GM18873 (cell line): ENCODE measurements around the gene TMEM132C.
"Not testable (repeated sequence)": the region's sequence is repeated elsewhere in the genome, so short reads cannot be mapped to it uniquely, and the experiment has no call there.

ENCODE experiments used
- ATAC-seq: cut with Tn5 transposase; IDR thresholded peaks from one replicate; pipeline ENCODE4 v1.9.1; 2021; ENCODE audit warnings: mild to moderate bottlenecking, moderate library complexity, moderate number of reproducible peaks; ENCODE audit not compliant: unreplicated experiment, low FRiP score

Gene TMEM132C

DNA sequence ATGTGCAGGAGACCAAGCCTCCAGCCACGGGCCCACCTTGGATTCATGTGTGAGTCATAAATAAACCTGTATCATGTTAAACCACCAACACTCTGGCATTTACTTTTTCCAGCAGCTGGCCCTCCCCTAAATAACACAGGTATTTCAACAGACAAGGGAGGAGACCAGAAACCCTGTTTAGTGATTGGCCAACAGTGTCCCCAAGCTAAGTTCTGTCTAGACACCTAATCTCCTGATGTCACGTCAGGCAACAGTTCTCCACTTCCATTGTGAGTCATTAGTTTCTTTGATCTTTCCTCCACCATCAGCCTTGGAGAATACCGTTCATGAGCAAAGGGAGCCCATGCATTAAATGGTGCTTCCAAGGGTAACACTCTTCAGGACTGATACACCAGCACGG is 196.9 kb downstream of the TMEM132C start:
- ATAC-seq: no peak

DNA sequence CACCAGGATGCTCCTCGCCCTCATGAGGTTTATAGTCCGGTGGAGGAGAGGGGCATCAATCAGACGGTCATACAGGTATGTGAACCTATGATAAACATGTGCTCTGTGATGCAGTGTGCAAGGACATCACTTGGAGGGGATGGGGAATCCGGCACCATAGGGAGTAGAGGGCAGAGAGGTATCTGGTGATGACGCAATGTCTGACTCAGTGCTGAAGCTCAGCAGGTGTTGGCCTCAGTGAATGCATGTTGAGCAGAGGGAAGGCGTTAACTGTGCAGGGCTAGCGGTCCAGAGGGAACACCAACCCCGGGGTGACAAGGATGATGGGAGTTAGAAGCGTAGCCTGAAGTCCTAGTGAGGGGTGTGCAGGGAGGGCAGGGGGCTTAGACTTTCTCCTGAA is 200.9 kb downstream of the TMEM132C start:
- ATAC-seq: no peak

DNA sequence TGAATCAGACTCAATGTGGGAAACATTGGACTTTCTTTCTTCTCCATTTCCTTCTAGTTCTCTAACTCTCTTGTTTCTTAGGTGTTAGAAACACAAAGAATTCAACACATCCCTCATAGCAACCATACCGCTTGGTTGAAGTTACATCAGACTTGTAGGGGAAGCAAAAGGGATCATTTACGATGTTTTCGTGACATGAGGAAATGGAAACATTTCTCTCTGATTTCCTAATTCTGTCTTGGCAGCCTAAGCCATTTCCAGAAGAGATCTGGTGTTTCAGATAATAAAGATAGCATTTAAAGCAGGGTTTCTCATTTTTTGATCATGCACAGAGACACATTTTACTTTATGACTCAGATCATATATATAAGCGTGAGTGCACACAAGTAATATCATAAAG is 202.0 kb downstream of the TMEM132C start:
- no peak for ATAC-seq

DNA sequence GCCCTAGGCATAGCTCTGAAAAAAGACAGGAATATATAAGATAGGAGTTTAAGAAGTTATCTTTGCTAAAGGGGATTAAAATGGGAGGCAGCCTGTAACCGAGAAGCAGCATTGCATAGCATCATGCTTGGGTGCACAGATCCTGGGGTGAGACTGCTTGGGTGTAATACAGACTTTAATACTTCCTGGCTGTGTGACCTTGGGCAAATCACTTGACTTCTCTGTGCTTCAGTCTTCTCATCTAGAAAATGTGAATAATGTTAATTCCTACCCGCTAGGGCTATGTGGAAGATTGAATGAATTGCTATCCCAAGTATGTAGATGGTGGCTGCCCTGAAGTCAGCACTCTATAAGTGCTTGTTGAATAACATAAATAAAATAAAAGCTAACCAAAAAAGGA is 204.5 kb downstream of the TMEM132C start:
- ATAC-seq: no peak

DNA sequence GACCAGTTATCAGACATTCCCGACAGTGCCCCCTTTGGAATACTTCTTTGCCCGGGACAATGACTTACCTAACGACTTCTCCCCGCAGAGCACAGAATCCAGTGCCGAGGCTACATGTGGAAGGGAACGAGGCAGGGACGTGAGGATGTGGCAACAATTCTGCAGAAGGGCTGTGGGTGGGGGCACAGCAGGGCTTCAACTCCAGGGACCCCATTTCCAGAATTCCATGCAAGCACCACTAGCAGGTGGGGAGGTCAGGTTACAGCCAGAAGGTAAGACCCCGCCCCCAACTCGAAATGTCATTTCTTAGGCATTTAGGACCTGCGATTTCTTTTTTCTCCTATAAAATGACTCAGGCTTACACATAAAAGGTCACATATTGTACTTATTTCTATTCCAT is 207.9 kb downstream of the TMEM132C start:
- no peak for ATAC-seq

DNA sequence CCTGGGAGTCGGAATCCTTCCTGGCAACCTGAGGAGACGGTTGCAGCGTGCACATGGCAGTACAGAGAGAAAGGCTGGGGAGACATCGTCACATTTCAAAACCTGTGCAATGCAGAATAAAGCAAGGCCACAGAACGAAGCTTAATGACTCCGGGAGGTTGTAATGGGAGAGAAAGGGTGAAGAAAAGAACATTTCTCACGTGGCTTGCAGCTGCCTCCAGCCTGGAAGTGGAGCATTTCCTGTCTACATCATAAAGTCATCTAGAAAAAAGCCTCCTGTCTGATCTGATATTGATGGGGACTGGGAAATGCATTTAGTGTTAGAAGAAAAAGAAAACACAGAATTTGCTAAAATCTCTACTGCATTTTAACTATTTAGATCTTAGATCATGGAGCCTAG is 209.3 kb downstream of the TMEM132C start:
- ATAC-seq: no peak

DNA sequence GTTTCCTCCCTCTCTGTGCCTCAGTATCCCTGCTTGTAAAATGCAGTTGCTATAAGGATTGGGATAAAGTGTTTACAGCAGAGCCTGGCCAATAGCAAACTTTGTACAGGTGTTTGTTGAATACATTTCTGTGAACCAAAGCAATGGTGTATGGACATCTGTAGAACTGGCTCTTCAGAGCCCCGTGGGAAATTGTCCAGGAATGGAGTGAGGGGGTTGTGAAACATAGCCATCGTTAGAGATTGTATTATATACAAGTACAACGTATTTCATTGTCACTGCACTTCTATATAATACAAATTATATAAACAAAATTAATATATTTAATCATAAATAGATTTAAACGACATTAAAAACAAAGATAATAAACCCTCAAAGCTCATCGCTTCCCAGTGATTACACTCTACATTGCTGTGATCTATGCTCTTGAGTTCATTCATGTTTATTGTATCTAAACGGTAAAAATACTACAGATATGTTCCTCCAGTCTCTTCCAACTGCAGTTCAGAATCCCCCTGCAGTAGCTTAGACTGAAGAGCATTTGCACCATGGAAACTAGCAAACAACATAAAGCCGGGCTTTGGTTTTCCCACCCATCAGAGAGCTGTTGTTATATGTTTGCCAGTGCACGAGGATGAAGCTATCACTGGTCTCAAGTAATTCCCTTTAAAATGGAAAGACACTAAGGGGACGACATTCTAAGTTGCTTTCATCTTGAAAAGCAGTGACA is 216.7 kb downstream of the TMEM132C start:
- ATAC-seq: no peak

DNA sequence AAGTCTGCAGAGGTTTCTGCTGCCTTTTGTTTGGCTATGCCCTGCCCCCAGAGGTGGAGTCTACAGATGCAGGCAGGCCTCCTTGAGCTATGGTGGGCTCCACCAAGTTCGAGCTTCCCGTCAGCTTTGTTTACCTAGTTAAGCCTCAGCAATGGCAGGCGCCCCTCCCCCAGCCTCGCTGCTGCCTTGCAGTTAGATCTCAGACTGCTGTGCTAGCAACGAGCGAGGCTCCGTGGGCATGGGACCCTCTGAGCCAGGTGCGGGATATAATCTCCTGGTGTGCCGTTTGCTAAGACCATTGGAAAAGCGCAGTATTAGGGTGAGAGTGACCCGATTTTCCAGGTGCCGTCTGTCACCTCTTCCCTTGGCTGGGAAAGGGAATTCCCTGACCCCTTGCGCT is 230.4 kb downstream of the TMEM132C start:
- not testable (repeated sequence) for ATAC-seq

DNA sequence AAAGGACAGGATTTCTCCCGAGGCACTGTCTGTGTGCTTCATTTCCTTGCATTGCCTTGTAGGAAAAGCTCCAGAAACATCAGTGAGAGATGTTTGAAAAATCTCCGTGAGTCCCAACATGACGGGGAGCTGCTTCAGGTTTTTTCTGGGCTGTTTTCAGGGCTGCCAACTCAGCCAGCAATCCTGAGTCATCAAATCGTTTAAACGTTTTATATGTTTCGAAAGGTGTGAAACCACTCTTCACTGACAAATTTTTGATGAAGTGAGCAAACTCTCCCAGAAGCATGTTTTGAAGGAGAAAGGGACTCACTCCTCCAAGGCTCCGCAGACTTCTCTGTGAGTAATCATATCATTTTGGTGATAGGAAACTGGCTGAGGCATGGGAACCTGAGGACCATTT is 240.5 kb downstream of the TMEM132C start:
- no peak for ATAC-seq

DNA sequence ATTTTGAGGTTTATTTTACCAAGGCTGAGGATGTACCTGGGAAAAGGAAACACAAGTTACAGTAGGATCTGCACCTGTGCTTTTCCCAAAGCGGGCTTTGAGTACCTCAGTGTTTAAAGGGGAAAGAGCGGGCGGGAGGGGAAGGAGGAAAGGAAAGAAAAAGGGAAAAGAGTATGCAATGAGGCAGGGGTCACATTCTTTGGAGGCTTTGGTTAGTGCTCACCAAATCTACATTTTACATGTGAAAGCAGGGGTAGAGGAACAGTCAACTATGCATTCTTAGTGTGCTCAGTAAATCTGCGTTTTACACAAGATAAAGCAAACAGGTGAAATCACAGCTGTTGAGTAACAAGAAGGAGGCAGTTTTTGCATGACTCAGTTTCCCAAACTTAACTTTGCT is 242.2 kb downstream of the TMEM132C start:
- ATAC-seq: no peak

DNA sequence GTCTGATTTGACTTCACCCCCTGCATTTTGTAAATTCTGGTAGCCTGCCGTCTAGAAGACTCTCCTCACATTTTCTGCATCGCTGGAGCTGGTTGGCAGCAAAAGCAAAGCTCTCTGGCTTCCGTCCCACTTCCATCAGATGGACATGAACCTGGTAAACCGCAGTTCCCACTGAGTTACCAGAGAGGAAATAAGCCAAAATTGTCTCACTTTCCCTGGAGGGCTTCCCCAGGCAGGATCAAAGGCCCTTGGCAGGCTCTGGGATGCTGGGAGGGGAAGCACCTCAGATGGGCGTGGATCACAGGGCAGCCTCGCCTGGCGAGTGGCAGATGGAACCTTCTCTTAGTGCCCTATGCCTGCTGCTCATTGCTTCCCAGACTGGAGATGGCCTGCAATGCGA is 243.5 kb downstream of the TMEM132C start:
- ATAC-seq: no peak

DNA sequence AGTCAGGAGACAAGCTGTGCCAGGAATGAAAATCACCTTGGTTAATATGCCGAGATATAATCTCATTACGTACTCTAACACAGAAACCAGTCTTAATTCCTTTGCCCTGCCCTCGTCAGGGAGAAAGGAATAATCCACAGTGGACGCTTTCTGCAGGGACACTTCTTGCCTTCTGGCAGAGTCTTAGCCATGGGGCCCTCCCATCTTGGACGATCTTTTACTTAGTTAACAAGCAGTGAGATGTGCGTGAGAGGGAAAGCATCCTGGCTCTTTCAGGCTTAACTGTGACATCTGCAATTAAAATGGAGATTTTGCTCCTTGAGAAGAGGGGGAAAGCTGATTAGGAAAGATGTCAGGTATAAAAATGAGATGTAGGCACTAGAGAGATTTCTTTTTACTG is 246.4 kb downstream of the TMEM132C start:
- no peak for ATAC-seq

DNA sequence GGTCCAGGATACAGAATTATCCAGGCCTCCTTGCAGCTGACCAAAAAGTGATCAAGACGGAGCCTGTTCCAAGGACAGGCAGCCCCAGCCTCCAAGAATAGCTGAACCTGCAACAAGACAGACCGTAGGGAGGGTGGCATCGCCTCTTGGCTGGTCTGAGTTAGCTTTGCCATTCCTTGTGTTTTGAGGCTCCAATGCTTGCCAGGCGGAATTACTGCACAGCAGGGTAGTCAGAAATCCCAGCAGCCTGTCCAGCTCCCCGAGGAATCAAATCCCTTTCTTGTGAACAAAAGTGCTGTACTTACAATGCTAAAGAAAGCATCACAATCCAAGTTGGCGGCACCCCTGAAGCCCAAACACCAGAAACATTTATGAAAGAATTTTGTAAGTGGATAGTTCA is 246.9 kb downstream of the TMEM132C start:
- no peak for ATAC-seq

DNA sequence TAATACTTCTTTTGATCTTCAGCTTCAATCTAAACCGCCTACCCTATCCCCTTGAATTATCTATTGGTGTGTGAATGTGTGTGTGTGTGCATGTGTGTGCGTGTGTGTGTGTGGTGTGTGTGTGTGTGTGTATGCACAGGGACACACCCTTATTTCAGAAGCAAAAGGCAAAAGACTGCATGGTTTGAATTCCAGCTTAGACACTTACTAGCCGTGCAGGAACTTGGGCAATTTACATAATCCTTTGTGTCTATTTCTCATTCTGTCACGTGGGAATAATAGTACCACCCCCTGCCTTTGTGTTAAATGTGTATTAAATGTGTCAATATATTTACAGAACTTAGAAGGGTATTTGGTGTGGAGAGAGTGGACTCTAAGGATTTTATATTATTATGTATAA is 251.7 kb downstream of the TMEM132C start:
- ATAC-seq: no peak

DNA sequence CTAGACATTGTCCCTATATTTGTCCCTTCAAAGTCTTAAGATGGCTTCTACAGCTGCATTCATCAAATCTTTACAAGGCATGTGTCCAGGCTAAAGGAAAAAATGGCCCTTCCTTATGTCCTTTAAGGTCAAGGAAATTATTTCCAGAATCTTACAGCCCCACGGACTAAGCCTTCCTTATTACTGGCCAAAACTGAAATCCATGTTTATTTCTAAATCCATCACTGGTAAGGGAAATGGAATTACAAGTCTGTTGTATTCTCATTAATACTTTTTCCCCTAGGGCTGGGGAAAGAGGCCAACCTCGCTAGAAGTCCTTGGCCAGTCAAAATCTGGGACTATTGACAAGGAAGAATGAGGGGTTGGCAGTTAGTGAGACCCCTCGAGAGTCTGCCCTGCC is 252.5 kb downstream of the TMEM132C start:
- no peak for ATAC-seq

DNA sequence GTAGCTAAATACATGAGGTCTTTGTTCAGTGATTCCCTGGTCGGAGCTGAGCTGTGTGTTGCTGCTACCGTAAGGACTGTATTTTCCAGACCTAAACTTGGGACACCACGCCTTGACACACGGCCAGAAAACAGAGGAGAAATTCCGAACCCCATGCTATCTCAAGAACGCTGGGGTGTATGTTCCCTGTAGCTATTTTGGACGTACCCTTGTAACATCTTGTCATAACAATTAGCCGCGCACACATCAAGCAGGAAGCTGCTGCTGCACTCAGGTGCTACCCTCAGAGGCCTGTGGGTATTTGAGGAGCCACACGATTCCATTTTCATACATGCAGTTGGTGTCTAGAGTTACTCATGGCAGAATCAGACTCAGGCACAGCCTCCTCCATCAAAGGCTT is 255.0 kb downstream of the TMEM132C start:
- no peak for ATAC-seq

DNA sequence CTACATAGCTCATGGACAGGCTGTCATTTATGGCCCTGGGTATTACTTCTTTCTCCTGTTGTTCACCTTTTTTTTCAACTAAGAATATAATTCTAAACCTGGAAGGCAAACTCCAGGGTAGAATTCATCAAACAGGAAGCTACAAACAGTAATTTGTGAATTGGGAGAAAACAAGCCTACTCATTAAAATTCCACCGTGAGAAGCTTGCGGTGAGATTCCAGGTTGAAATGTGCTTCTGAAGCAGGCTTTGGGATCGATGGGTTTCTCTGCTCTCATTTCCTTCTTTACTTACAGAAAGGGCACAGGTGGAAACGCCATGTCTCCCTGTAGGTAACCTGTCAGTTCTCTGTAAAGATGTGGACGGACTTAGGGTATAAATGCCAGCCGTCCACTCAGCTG is 257.5 kb downstream of the TMEM132C start:
- no peak for ATAC-seq

DNA sequence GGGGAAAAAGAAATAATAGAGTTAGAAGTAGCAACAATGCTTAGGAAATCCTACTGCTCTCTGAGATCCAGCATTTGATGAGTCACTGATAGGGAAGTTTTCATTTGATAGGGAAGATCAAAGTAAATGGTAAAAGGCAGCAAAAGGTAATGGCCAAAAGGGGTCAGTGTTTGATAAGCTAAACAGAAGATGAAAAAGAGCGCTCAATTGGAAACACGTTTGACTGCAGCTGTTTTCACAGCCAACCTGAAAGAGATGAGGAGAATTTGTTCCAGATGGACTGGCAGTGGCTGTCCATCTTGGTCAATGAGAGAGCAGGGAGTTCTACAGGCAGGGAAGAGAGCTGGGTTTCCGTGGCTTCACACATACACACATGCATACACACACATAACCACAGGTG is 264.2 kb downstream of the TMEM132C start:
- no peak for ATAC-seq

DNA sequence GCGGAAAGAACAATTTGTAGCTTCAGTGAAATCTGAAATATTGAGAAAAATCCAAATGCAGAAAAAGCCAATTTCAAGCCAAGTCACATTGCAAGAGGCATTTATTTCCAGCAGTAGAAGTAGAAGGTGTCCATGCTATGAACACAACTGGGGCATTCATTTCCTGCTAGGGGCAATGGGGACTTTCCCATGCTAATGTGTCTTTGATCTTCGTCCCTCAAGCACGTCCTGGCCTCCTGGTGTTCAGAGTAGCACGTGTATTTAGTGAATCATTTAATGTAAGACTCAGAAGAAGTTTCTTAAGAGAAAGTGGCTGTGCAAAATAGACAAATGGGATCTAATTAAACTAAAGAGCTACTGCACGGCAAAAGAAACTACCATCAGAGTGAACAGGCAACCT is 267.9 kb downstream of the TMEM132C start:
- ATAC-seq: no peak

DNA sequence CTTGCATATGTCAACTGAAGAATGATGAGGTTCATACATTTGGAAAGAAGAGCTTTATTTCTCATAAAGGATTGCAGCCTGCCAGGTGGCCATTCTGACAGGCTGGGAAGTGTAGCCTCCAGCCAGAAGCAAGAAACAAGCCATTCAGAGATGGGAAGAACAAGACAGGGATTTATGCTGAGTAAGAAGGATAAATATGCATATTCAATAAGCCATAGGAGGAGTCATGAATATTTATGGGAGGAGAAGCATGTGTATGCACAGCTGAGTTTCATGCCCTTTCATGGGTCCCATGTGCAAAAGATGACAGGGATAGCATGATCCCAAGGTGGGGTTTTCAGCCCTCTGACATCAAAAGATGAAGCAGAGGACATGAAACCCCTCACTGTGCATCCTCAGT is 269.8 kb downstream of the TMEM132C start:
- no peak for ATAC-seq

DNA sequence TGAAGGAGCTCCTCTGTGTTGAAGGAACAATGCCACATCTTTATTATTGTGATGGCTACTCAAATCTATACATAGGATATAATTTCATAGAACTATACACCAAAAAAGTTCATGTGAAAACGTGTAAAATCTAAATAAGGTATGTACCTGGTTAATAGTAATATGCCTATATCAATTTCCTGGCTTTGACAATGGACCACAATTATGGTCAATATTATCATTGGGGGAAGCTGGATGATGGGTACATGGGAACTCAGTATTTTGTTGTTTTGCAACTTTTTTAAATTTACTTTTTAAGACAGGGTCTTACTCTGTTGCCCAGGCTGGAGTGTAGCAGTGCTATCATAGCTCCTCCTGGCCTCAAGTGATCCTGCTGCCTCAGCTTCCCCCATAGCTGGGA is 270.7 kb downstream of the TMEM132C start:
- ATAC-seq: no peak

DNA sequence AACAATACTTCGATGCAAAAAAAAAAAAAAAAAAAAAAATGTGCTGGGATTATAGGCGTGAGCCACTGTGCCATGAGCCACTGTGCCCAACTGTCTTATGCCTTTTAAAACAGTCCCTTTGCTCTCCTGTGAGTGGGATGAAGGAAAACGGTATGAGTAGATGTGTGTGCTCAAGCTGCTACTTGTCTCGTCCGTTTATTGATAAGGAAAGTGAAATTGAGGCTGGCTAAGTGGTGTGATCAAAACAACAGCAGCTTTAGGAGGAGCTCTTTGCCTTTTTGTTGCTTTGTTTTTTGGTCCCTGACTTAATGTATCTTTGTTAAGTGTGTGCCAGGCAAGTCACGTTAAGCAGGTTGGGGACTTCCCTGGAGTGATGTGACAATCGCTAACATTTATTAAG is 275.9 kb downstream of the TMEM132C start:
- no peak for ATAC-seq

DNA sequence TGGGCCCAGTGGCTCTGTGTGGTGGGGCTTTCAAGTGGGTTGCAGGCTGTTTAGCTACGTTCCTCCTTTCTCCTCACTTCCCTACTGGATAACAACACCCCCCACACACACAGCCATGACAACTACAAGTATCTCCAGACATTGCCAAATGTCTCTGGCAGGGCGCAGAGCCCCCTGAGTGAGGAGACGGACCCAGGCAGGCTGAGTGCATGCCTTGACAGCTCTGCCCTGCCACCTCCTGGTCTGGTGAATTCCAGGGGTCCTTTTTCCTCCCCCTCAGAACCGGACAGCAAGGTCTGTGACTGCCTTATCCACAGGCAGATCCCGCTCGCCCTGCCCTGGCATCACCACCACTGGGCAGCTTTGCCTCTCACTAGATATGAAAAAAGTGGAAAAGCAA is 276.5 kb downstream of the TMEM132C start:
- no peak for ATAC-seq
